Endodermal cell (in vitro differentiated cells): ENCODE measurements around the gene ZBED1. TPM values are rescaled to one million over a fixed set of nuclear protein-coding genes. Genes with fewer than 3 reads are reported as not detected.
"Not testable (repeated sequence)": the region's sequence is repeated elsewhere in the genome, so short reads cannot be mapped to it uniquely, and the experiment has no call there.

Experiments used
- DNase-seq: peaks from one replicate; pipeline ENCODE4 v3.0.0-alpha.2; 2017
- H3K27ac ChIP-seq: 2 replicates; pipeline ENCODE4 v1.5.1; 2013; ENCODE audit warnings: mild to moderate bottlenecking, low read depth, low read length, moderate library complexity
- H3K27me3 ChIP-seq: 2 replicates; pipeline ENCODE4 v1.6.1; 2013; ENCODE audit warnings: mild to moderate bottlenecking, low read length, moderate library complexity; ENCODE audit not compliant: insufficient read depth, control insufficient read depth, poor library complexity, severe bottlenecking
- H3K36me3 ChIP-seq: 2 replicates; pipeline ENCODE4 v1.7.0; 2013; ENCODE audit warnings: mild to moderate bottlenecking, low read length, moderate library complexity; ENCODE audit not compliant: control insufficient read depth, insufficient read depth
- H3K4me1 ChIP-seq: one replicate; pipeline ENCODE4 v1.7.0; 2013; ENCODE audit warnings: low read length; ENCODE audit not compliant: control insufficient read depth, insufficient read depth
- H3K4me3 ChIP-seq: 2 replicates; pipeline ENCODE4 v1.5.1; 2013; ENCODE audit warnings: mild to moderate bottlenecking, low read length, moderate library complexity
- H3K9ac ChIP-seq: 2 replicates; pipeline ENCODE4 v1.6.1; 2013; ENCODE audit warnings: mild to moderate bottlenecking, low read length, moderate library complexity; ENCODE audit not compliant: poor library complexity, severe bottlenecking; ENCODE audit errors: extremely low read depth
- H3K9me3 ChIP-seq: 2 replicates; pipeline ENCODE4 v1.6.1; 2013; ENCODE audit warnings: mild to moderate bottlenecking, low read length, moderate library complexity; ENCODE audit not compliant: control insufficient read depth
- H3K27ac Mint-ChIP-seq: 2 replicates; pipeline ENCODE4 v1.8.0; 2020; ENCODE audit warnings: mixed read lengths
- H3K27me3 Mint-ChIP-seq: 2 replicates; pipeline ENCODE4 v1.8.0; 2021; ENCODE audit warnings: mild to moderate bottlenecking, mixed read lengths; ENCODE audit not compliant: insufficient read depth
- H3K36me3 Mint-ChIP-seq: 2 replicates; pipeline ENCODE4 v1.8.0; 2020; ENCODE audit warnings: low read depth, mixed read lengths
- H3K4me1 Mint-ChIP-seq: 2 replicates; pipeline ENCODE4 v1.8.0; 2020; ENCODE audit warnings: mixed read lengths
- H3K4me3 Mint-ChIP-seq: 2 replicates; pipeline ENCODE4 v1.8.0; 2020; ENCODE audit warnings: mild to moderate bottlenecking, moderate library complexity, mixed read lengths
- H3K9me3 Mint-ChIP-seq: 2 replicates; pipeline ENCODE4 v1.8.0; 2020; ENCODE audit warnings: mild to moderate bottlenecking, mixed read lengths
- CTCF ChIP-seq: fragments of 200-600 bp; sonication (generic); conservative IDR thresholded peaks from 2 replicates; pipeline ENCODE4 v1.5.0; 2021; ENCODE audit warnings: antibody characterized with exemption, mild to moderate bottlenecking
- WGBS, 2 experiments: methylation state at CpG; one replicate each; pipeline versions ENCODE4 v1.1.5 to v1.1.7; 2013; ENCODE audit warnings: missing lambda C conversion rate in 2 of 2, mixed read lengths in 1 of 2; ENCODE audit not compliant: insufficient coverage in 1 of 2, insufficient read length in 1 of 2; 5-methylcytosine and 5-hydroxymethylcytosine counted together
- total RNA-seq, 2 donors: library from RNA; stranded (reverse); fragmentation: NEBNext Ultra II Directional in 1 of 2; extraction: Animal tissue kit (Norgen Biotek cat#: 25700) in 1 of 2; gene quantifications; 2 replicates in 1 of 2; 3 replicates in 1 of 2; pipeline ENCODE4 v1.2.1, GENCODE V29; 2021

The ZBED1 gene
- total RNA-seq, 2 donors from 2014 or later = 55.8 to 71.9 TPM

- no peak overlapping the region for H3K27ac ChIP-seq
- no peaks in the 10 kb centered on the region for H3K4me1 ChIP-seq
- peaks cover 59% of the 10 kb centered on the region for H3K9me3 Mint-ChIP-seq
- H3K4me3 ChIP-seq = no peak overlapping the region
- no peak overlapping the region for H3K27ac Mint-ChIP-seq
- TF ChIP-seq CTCF = no peak
- H3K9me3 ChIP-seq = peaks cover 31% of the 10 kb centered on the region
- H3K36me3 ChIP-seq = no peaks in the 10 kb centered on the region
- peaks cover 53% of the 10 kb centered on the region for H3K36me3 Mint-ChIP-seq
- H3K27me3 ChIP-seq = no peaks in the 10 kb centered on the region
- H3K27me3 Mint-ChIP-seq = no peaks in the 10 kb centered on the region
- no peak overlapping the region for H3K9ac ChIP-seq
- 85% methylated on average over 22 to 31 of the region's 31 CpGs for WGBS, 2 experiments
- H3K4me1 Mint-ChIP-seq = peaks cover 10% of the 10 kb centered on the region
- DNase-seq = peak; percentile 64
- no peak overlapping the region for H3K4me3 Mint-ChIP-seq
These were observed 36.7 kb downstream of the ZBED1 start for GRCh38 chrX:2463973-2464676.

- not testable (repeated sequence) for H3K4me1 Mint-ChIP-seq, H3K27me3 Mint-ChIP-seq, H3K4me1 ChIP-seq, H3K9ac ChIP-seq, H3K4me3 Mint-ChIP-seq, H3K4me3 ChIP-seq, DNase-seq, H3K36me3 ChIP-seq, H3K27me3 ChIP-seq
- 82 to 84% methylated on average over 10 of the region's 10 CpGs for WGBS, 2 experiments
- H3K27ac Mint-ChIP-seq = peak overlapping the region; percentile 77
- H3K36me3 Mint-ChIP-seq = peaks cover 49% of the 10 kb centered on the region
- Histone ChIP-seq H3K27ac (peak overlapping the region; percentile 36), H3K9me3 (peaks cover 32% of the 10 kb centered on the region)
- H3K9me3 Mint-ChIP-seq = peaks cover 54% of the 10 kb centered on the region
These were observed 37.3 kb downstream of the ZBED1 start for GRCh38 chrX:2463481-2463880.

DNA sequence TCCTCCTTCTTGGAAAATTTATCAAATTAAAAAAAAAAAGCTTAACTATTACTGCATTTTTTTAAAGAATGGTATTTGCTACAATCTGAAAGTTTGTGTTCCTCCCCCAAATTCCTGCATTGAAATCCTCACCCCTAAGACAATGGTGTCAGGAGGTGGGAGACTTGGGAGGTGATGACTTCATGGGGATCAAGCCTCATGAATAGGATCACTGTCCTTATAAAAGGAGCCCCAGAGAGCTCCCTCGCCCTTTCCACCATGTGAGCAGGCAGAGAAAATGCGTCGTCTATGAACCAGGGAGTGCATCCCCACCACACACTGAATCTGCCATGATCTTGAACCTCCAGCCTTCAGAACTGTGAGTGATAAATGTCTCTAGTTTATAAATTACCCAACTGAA, 38.0 kb downstream of the ZBED1 start:
- WGBS, 2 experiments = 82% methylated on average over 3 of the region's 3 CpGs; no CpG with 5 or more reads in 1 of the 2 experiments

More for the DNA sequence above, 38.0 kb downstream of the ZBED1 start:
- peaks cover 8% of the 10 kb centered on the region for H3K36me3 ChIP-seq
- H3K4me1 ChIP-seq = no peaks in the 10 kb centered on the region
- no peak overlapping the region for H3K4me3 ChIP-seq
- peaks cover 38% of the 10 kb centered on the region for H3K9me3 ChIP-seq
- peak; percentile 56 for DNase-seq
- H3K27ac Mint-ChIP-seq = peak overlapping the region; percentile 77
- no peaks in the 10 kb centered on the region for H3K27me3 Mint-ChIP-seq
- TF ChIP-seq CTCF = no peak
- H3K4me1 Mint-ChIP-seq = peaks cover 10% of the 10 kb centered on the region
- no peaks in the 10 kb centered on the region for H3K27me3 ChIP-seq
- peaks cover 48% of the 10 kb centered on the region for H3K36me3 Mint-ChIP-seq
- no peak overlapping the region for H3K9ac ChIP-seq
- peaks cover 55% of the 10 kb centered on the region for H3K9me3 Mint-ChIP-seq
- H3K4me3 Mint-ChIP-seq = no peak overlapping the region
- H3K27ac ChIP-seq = peak overlapping the region; percentile 36
